GM18505 (cell line): ENCODE measurements around the gene RHPN2.

Source experiments
- ATAC-seq: cut with Tn5 transposase; IDR thresholded peaks from one replicate; pipeline ENCODE4 v1.9.1; 2021; ENCODE audit not compliant: unreplicated experiment
- POLR2A ChIP-seq: IDR thresholded peaks from 4 replicates; pipeline ENCODE4 v1.6.1; 2011; ENCODE audit warnings: borderline replicate concordance; ENCODE audit not compliant: insufficient read depth, insufficient read length; ENCODE audit errors: extremely low read depth

Gene RHPN2

DNA sequence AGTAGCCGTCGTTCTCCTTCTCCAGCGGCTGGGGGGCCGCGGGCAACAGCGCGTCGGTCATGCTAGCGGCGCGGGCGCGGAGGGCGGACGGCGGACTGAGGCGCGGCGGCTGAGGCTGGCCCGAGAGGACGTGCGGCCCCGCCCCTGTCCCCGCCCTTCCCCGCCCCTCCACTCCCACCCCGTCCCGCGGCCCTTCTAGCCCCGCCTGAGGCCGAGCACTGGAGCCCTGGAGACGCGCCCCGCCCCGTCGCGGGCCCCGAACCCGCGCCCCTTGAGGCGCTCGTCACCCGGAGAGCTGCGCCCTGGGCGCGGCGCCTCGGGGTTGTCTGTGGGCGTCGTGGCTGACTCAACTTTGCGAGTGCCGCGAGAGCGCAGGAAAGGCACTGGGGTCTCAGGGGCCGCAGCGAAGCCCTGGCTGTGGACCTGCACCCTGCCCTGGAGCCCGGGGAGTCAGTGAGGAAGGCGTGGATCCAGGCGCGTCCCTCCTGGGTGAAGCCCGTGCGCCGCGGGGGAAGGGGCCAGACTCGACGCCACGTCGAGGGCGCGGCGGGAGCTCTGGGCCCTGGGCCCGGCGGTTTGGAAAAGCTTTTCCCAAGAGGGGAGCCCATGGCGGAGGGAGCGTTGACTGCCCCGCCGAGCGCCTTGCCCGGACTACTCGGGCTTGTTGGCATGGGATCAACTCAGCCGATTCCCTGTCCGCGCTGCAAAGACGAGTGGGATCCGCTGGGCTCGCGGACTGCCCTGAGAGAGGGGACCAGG is at the start of gene RHPN2:
Gene RHPN2 (minus strand): TSS at position 97 of the 759 bp plus-strand sequence. CDS start 36 bp downstream, at position 61.
- peak; percentile 73 for ATAC-seq
- TF ChIP-seq POLR2A, result peak; percentile 32

DNA sequence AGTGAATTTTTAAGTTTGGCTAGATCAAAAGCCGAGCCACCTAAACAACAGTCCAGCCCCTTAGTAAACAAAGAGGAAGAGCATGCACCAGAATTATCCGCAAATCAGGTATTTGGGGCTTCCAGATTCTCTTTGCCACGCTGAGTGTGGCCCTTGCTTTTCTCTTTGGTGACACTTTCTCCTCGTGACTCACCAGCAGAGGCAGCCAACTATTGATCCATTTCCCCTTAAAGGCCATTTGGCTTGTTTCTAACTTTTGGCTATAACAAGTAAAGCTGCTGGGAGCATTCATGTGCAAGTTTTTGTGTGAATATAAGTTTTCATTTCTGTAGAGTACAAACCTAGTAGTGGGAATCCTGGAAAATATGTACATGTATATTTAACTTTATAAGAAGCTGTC is 49.6 kb upstream of the RHPN2 start:
- TF ChIP-seq POLR2A, result no peak
- no peak for ATAC-seq

- no peak for ATAC-seq
- no peak for TF ChIP-seq POLR2A
These were observed 46.9 kb upstream of the RHPN2 start for GRCh38 chr19:33111587-33111986.

DNA sequence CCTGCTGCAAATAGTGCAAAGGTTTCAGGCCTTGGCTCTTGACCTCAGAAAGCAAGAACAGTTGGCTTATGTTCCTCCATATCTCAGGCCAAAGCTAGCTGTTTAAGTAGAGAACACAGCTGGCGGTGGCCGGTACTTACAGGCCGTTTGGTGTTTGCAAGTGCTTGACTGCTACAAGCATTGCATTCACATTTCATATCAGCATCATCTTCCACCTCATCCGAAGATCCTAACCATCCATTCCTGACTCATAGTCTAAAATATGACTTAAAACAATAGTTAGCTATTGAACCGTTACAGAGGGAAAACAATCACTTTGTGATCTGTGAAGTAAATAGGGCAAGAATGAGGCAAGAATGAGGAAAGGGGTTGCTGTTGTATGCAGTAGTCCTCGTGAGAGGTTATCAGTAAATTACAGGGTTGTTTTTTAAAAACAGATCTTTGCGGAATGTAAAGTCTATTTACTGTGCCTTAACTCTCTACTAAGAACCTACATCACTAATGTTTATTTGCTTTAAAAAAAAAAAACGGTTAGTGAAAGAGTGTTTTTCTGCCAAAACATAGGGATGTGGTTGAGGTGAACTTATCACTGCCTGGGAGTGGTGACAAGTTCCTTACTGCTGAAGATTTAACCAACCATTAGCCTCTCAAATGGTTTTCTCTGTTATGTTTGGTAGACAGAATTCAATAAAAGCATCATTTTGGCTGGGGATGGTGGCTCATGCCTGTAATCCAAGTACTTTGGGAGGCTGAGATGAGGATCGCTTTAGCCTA is 45.6 kb upstream of the RHPN2 start:
- no peak for ATAC-seq
- TF ChIP-seq POLR2A, result no peak

DNA sequence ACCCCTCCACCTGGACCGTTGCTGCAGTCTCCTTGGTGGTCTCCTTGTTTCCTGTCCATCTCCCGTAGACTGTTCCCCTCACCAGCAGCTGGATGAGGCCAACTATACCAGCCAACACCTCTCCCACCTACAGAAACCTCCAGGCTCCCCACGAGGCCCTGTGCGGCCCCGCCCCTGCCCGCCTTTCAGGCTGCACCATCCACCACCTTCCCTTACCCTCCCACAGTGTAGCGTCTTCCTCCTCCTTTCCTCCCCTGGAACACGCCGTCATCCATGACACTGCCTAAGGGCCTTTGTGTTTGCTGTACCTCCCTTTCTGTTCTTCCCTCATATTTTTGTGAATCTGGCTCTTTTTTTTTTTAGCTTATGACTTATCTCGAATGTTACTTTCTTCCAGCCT is 43.5 kb upstream of the RHPN2 start:
- TF ChIP-seq POLR2A, result no peak
- ATAC-seq, result no peak

DNA sequence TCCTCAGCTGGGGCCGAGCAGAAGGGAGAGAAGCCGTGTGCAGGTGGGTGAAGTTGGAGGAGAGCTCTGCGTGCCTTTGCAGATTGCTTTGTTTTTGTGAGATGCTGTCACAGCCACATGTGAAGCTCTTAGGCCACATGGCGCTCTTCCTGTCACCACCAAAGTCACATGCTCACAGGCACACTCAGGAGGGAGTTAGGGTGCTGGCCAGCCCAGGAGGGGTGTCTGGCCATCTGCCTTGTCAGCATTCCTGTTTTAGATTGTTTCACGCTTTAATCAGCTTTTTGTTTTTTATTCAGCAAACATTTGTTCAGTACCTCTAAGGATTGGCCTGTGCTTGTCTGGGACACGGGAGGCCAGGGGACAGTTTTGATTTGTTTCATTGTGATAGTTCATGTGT is 38.2 kb upstream of the RHPN2 start:
- no peak for ATAC-seq
- no peak for TF ChIP-seq POLR2A

DNA sequence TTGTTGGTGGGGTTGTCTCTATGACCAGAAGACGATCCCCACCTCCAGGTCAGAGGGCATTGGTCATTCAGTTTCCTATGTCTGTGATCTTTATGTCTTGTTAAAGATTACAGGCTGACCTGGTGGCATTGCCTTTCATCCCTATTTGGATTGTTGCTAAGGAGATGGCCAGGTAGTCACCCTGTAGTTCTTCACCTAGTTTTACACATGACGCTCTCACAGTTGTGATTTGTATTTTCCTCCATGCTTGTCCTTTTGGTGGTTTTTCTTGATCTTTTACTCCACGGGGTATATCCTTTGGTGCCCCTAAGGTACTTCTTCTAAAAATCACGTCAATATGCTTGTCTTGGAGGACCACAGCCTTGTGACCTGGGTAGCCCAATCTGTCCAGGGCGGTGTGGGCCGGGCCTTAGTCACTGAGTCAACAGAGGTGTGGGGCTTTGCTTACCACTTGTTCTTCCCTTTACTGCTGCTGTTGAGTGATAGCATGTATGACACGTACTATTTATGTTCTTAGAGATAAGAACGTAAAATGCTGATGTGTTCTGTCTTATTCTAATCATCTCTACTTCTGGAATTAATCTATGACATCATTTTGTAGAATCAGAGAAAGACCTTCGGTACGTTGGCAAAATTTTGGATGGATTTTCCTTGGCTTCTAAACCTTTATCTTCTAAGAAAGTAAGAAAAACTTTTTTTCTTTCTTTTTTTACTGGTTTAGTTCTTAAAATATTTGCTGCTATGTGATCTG is 36.4 kb upstream of the RHPN2 start:
- TF ChIP-seq POLR2A, result no peak
- no peak for ATAC-seq

GRCh38 chr19:33098055-33098534 is 33.4 kb upstream of the RHPN2 start:
- no peak for ATAC-seq
- no peak for TF ChIP-seq POLR2A

DNA sequence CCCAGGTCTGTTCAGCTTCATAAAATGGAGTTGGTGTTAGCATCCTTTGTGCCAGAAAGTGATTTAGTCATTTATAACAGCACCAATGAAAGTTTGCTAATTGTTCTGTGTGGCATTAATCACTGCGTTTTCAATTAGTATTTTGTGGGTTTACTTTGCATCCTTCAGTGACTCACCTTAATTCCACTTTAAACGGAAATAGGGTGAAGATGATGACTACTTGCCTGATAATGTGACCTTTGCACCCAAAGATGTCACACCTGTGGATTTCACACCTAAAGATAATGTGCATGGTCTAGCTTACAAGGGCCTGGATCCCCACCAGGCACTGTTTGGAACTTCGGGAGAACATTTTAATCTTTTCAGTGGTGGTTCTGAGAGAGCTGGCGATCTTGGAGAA is 31.3 kb upstream of the RHPN2 start:
- no peak for TF ChIP-seq POLR2A
- no peak for ATAC-seq

DNA sequence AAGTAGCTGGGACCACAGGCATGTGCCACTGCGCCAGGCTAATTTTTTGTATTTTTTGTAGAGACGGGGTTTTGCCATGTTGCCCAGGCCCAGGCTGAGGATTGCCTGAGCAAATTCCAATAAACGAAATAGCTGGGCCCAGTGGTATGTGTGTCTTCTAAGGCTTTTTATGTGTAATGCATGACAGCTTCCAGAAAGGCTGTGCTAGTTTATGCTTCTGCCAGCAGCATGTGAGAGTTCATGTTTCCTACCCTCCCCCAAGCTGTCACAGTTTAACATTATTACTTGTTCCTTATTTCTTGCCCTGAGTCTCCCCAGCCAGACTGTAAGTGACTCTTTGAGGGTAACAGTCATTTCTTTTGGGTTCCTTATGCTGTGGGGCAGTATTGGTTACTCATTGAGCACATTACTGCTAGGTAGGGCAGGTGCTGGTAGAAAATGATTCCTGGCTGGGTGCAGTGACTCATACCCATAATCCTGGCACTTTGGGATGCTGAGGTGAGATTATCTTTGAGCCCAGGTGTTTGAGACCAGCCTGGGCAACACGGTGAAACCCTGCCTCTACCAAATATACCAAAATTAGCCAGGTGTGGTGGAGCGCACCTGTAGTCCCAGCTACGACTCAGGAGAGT is 29.9 kb upstream of the RHPN2 start:
- no peak for TF ChIP-seq POLR2A
- no peak for ATAC-seq

GRCh38 chr19:33093420-33094210 is 28.9 kb upstream of the RHPN2 start:
- TF ChIP-seq POLR2A, result no peak
- ATAC-seq, result no peak

- TF ChIP-seq POLR2A, result no peak
- no peak for ATAC-seq
These were observed 25.5 kb upstream of the RHPN2 start for GRCh38 chr19:33090179-33090578.
